Activated CD8-positive, alpha-beta memory T cell treated with anti-CD3 and anti-CD28 coated beads, Interleukin-2, amount 10 ng/mL, durations not matched to agents 7 days and 5 days (primary cell): Measurements from ENCODE around the gene HUNK. TPM values are rescaled to one million over a fixed set of nuclear protein-coding genes. Genes with fewer than 3 reads are reported as not detected.
"Not testable (repeated sequence)": the region's sequence is repeated elsewhere in the genome, so short reads cannot be mapped to it uniquely, and the experiment has no call there.

Experiments used
- ATAC-seq: fragments of 150-1000 bp; cut with Tn5 transposase; one replicate; pipeline ENCODE4 v1.10.0; 2021; ENCODE audit warnings: moderate library complexity
- CTCF ChIA-PET: fragments of 350-600 bp; sonication (Branson Sonifier 250); formaldehyde crosslinking; loops from one replicate; lab custom pipeline; 2021; ENCODE audit warnings: antibody characterized with exemption; lab: Charles Lee
- DNase-seq: peaks from one replicate; pipeline ENCODE4 v3.0.0-alpha.2; 2020
- H3K27ac Mint-ChIP-seq: one replicate; pipeline ENCODE4 v1.8.0; 2021; ENCODE audit warnings: mild to moderate bottlenecking, mixed read lengths
- H3K27me3 Mint-ChIP-seq: one replicate; pipeline ENCODE4 v1.8.0; 2021; ENCODE audit warnings: mixed read lengths
- H3K36me3 Mint-ChIP-seq: one replicate; pipeline ENCODE4 v1.8.0; 2021; ENCODE audit warnings: mild to moderate bottlenecking, mixed read lengths
- H3K4me1 Mint-ChIP-seq: one replicate; pipeline ENCODE4 v1.8.0; 2021; ENCODE audit warnings: mixed read lengths
- H3K4me3 Mint-ChIP-seq: one replicate; pipeline ENCODE4 v1.8.0; 2021; ENCODE audit warnings: mild to moderate bottlenecking, moderate library complexity, mixed read lengths
- H3K9me3 Mint-ChIP-seq: one replicate; pipeline ENCODE4 v1.8.0; 2022; ENCODE audit warnings: low read depth, mixed read lengths
- total RNA-seq, 2 experiments: library from RNA; stranded (reverse); gene quantifications; one replicate each; pipeline ENCODE4 v1.2.3, GENCODE V29; 2021

HUNK gene
- total RNA-seq, 2 experiments from 2014 or later, result 0.28 TPM; not detected in 1

- H3K4me3 Mint-ChIP-seq, result no peak overlapping the region
- no peaks in the 10 kb centered on the region for H3K4me1 Mint-ChIP-seq
- CTCF ChIA-PET, result interaction anchor here (0.7 kb wide), 1 partner anchor 746 kb away, joined by 3 read pairs; no protein-coding TSS in a partner anchor
- no peak overlapping the region for H3K27ac Mint-ChIP-seq
- H3K9me3 Mint-ChIP-seq, result no peaks in the 10 kb centered on the region
- no peaks in the 10 kb centered on the region for H3K36me3 Mint-ChIP-seq
- no peak for DNase-seq
- peaks cover 4% of the 10 kb centered on the region for H3K27me3 Mint-ChIP-seq
- ATAC-seq, result no peak
Observed at GRCh38 chr21:31855180-31855579, 17.6 kb upstream of the HUNK start.

DNA sequence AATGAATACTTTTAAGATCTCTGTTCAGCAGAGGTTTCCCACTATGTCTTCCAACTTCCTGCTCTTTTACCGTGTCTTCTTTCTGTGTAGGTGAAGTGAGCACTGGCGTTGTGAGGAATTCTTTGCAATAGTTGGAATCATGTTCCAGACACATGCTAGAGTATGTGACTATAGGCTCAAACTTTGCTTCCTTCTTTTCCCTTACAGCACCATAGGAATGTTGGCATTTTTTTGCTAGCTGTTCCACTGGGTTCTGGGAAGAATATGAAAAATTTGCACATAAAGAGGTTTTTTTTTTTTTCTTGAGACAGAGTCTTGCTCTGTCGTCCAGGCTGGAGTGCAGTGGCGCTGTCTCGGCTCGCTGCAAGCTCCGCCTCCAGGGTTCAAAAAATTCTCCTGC is 15.7 kb upstream of the HUNK start:
- no peaks in the 10 kb centered on the region for H3K36me3 Mint-ChIP-seq
- H3K27me3 Mint-ChIP-seq, result peaks cover 7% of the 10 kb centered on the region
- DNase-seq (no peak), ATAC-seq (no peak)
- H3K27ac Mint-ChIP-seq, result no peak overlapping the region
- CTCF ChIA-PET, result no interaction called here
- no peak overlapping the region for H3K4me3 Mint-ChIP-seq
- no peaks in the 10 kb centered on the region for H3K4me1 Mint-ChIP-seq
- no peaks in the 10 kb centered on the region for H3K9me3 Mint-ChIP-seq

DNA sequence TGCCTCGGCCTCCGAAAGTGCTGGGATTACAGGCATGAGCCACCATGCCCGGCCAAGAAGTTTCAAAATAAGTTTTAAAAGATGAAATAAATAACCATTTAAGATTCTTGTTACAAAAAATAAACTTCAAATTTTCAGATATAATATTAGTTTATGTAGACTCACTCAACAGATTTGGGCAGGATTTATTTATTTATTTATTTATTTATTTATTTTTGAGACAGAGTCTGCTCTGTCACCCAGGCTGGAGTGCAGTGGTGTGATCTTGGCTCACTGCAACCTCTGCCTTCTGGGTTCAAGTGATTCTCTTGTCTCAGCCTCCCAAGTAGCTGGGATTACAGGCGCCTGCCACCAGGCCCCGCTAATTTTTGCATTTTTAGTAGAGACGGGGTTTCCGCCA is 15.2 kb upstream of the HUNK start:
- CTCF ChIA-PET, H3K27ac Mint-ChIP-seq, H3K9me3 Mint-ChIP-seq, H3K36me3 Mint-ChIP-seq, H3K4me1 Mint-ChIP-seq, DNase-seq, H3K27me3 Mint-ChIP-seq, H3K4me3 Mint-ChIP-seq, ATAC-seq: not testable (repeated sequence)

GRCh38 chr21:31860851-31861250 is 12.0 kb upstream of the HUNK start:
- ATAC-seq, result no peak
- no peak for DNase-seq
- Mint-ChIP-seq H3K27ac (no peak overlapping the region), H3K4me3 (no peak overlapping the region), H3K36me3 (no peaks in the 10 kb centered on the region), H3K9me3 (no peaks in the 10 kb centered on the region), H3K4me1 (no peaks in the 10 kb centered on the region), H3K27me3 (peaks cover 7% of the 10 kb centered on the region)
- CTCF ChIA-PET, result interaction anchor here (1.1 kb wide), 1 partner anchor 397 kb away, joined by 3 read pairs; no protein-coding TSS in a partner anchor

- H3K27ac Mint-ChIP-seq, result no peak overlapping the region
- peaks cover 7% of the 10 kb centered on the region for H3K27me3 Mint-ChIP-seq
Observed at GRCh38 chr21:31862078-31862477, 10.7 kb upstream of the HUNK start.

DNA sequence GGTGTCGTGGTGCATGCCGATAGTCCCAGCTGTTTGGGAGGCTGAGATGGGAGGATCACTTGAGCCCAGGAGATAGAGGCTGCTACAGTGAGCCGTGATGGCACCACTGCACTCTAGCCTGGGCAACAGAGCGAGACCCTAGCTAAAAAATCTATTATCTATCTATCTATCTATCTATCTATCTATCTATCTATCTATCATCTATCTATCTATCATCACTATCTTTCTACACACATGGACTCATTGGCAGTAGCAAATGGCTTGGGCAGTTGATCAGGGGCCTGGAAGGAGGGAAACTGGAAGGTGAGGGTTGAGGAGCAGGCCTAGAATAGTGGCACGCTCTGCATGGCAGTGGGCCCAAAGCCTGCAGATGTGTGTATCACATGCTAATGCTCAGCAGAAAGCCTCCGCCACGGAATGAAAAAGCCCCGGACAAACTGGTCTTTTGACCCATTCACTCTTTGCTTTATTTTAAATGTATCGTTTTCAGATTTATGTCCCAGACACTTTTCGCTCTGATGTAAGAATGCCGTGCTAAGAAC is 7.3 kb upstream of the HUNK start:
- no peak overlapping the region for H3K27ac Mint-ChIP-seq
- no peaks in the 10 kb centered on the region for H3K9me3 Mint-ChIP-seq
- ATAC-seq (no peak), DNase-seq (no peak)
- CTCF ChIA-PET, result interaction anchor here (1.0 to 2.0 kb wide), 3 partner anchors 20 to 736 kb away, joined by 3 to 6 read pairs (median 5); no protein-coding TSS in a partner anchor
- peaks cover 18% of the 10 kb centered on the region for H3K27me3 Mint-ChIP-seq
- no peak overlapping the region for H3K4me3 Mint-ChIP-seq
- no peaks in the 10 kb centered on the region for H3K4me1 Mint-ChIP-seq
- no peaks in the 10 kb centered on the region for H3K36me3 Mint-ChIP-seq

More at GRCh38 chr21:31862078-31862477, 10.7 kb upstream of the HUNK start:
- no peak for DNase-seq
- no peak overlapping the region for H3K4me3 Mint-ChIP-seq
- H3K9me3 Mint-ChIP-seq, result no peaks in the 10 kb centered on the region
- ATAC-seq, result no peak
- H3K4me1 Mint-ChIP-seq, result no peaks in the 10 kb centered on the region
- no peaks in the 10 kb centered on the region for H3K36me3 Mint-ChIP-seq
- CTCF ChIA-PET, result no interaction called here

DNA sequence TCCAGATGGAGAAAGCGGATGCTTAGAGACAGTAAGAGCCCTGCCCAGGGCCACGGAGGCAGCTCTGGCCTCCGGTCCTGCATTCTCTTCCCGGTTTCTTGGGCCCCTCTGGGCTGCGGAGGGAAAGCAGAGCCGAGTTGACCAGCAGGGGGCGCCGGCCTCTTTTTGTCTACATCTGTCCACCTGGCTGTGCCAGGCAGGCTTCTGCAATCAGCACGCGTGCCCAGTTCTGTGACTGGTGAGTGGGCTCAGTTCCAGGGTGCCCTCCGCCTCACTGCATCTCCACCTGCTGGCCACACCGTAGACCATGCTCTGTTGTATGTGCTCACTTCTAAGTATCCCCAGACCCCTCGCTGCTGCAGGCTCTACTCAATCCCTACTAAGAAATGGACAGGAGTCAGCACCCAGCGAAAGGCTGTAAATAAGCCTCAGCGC is 6.7 kb upstream of the HUNK start:
- no peaks in the 10 kb centered on the region for H3K9me3 Mint-ChIP-seq
- no peak overlapping the region for H3K4me3 Mint-ChIP-seq
- H3K27me3 Mint-ChIP-seq, result peaks cover 20% of the 10 kb centered on the region

GRCh38 chr21:31869750-31870149 is 3.1 kb upstream of the HUNK start:
- H3K4me3 Mint-ChIP-seq, result no peak overlapping the region
- no peaks in the 10 kb centered on the region for H3K9me3 Mint-ChIP-seq
- H3K36me3 Mint-ChIP-seq, result no peaks in the 10 kb centered on the region
- no peak for DNase-seq
- no peak overlapping the region for H3K27ac Mint-ChIP-seq
- CTCF ChIA-PET, result no interaction called here
- H3K27me3 Mint-ChIP-seq, result peaks cover 37% of the 10 kb centered on the region
- H3K4me1 Mint-ChIP-seq, result peaks cover 8% of the 10 kb centered on the region
- ATAC-seq, result no peak

More for the DNA sequence above, 6.7 kb upstream of the HUNK start:
- peak; percentile 71 for ATAC-seq
- Mint-ChIP-seq H3K27ac (no peak overlapping the region), H3K4me1 (no peaks in the 10 kb centered on the region), H3K36me3 (no peaks in the 10 kb centered on the region)
- CTCF ChIA-PET, result interaction anchor here (1.0 to 2.0 kb wide), 3 partner anchors 20 to 735 kb away, joined by 3 to 6 read pairs (median 5); no protein-coding TSS in a partner anchor
- DNase-seq, result peak; percentile 72

GRCh38 chr21:31870472-31871193 is 2.2 kb upstream of the HUNK start:
- CTCF ChIA-PET, result interaction anchor here (3.2 kb wide), 1 partner anchor 387 kb away, joined by 9 read pairs; no protein-coding TSS in a partner anchor
- ATAC-seq, result no peak
- H3K27ac Mint-ChIP-seq, result no peak overlapping the region
- peaks cover 45% of the 10 kb centered on the region for H3K27me3 Mint-ChIP-seq
- H3K4me1 Mint-ChIP-seq, result peaks cover 8% of the 10 kb centered on the region
- no peak overlapping the region for H3K4me3 Mint-ChIP-seq
- no peaks in the 10 kb centered on the region for H3K36me3 Mint-ChIP-seq
- no peaks in the 10 kb centered on the region for H3K9me3 Mint-ChIP-seq
- no peak for DNase-seq

- not testable (repeated sequence) for H3K27ac Mint-ChIP-seq, H3K4me3 Mint-ChIP-seq, DNase-seq, ATAC-seq, H3K4me1 Mint-ChIP-seq, H3K9me3 Mint-ChIP-seq, H3K36me3 Mint-ChIP-seq
- CTCF ChIA-PET, result interaction anchor here (3.2 kb wide), 1 partner anchor 386 kb away, joined by 9 read pairs; no protein-coding TSS in a partner anchor
- H3K27me3 Mint-ChIP-seq, result peaks cover 52% of the 10 kb centered on the region
Observed at GRCh38 chr21:31871371-31871770, 1.4 kb upstream of the HUNK start.

DNA sequence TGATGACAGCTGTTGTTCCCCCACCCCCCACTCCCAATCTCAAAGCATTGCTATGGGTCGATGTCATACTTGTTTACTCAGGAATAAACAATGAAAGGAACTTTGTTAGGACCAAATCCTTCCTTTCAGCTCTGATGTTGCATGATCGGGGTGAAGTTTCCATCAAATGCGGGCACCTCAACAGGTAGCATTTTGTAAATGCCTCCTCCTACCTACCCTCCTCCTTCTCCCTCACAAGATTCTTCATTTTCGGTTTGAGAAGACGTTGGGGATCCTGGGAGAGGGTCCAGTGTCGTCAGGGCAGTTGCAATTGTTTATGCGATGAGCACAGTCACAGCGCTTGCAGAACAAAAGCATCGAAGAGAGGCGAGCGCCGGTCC is 758 bp upstream of the HUNK start:
- CTCF ChIA-PET, result interaction anchor here (3.2 kb wide), 1 partner anchor 386 kb away, joined by 9 read pairs; no protein-coding TSS in a partner anchor
- Mint-ChIP-seq H3K27ac (no peak overlapping the region), H3K4me3 (peak overlapping the region; percentile 49), H3K4me1 (peaks cover 8% of the 10 kb centered on the region), H3K36me3 (no peaks in the 10 kb centered on the region), H3K9me3 (no peaks in the 10 kb centered on the region), H3K27me3 (peaks cover 52% of the 10 kb centered on the region)
- DNase-seq (no peak), ATAC-seq (no peak)

DNA sequence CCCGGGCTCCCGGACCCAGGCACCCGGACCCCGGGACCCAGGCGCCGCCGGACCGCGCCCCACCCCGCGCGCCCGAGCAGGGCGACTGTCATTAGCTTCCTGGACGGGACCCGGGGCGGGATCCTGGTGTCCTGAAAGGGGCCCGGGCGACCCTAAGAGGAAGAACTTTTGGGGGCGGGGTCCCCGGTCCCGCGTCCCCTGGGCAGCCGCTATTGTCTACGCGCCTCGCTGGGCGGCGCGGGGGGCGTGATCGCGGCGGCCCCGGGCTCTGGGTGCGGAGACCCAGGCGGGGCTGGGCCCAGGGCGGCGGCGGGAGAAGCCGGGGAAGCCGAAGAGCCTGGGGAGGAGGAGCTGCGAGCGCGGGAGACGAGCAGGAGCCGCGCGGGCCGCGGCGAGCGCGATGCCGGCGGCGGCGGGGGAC is 465 bp downstream of the HUNK start:
- Mint-ChIP-seq H3K27me3 (peaks cover 58% of the 10 kb centered on the region), H3K27ac (no peak overlapping the region), H3K4me1 (peaks cover 8% of the 10 kb centered on the region), H3K9me3 (no peaks in the 10 kb centered on the region), H3K4me3 (no peak overlapping the region), H3K36me3 (no peaks in the 10 kb centered on the region)
- CTCF ChIA-PET, result interaction anchor here (0.9 to 3.2 kb wide), 2 partner anchors 27 to 385 kb away, joined by 3 to 9 read pairs; no protein-coding TSS in a partner anchor
- ATAC-seq, result peak; percentile 27
- no peak for DNase-seq

DNA sequence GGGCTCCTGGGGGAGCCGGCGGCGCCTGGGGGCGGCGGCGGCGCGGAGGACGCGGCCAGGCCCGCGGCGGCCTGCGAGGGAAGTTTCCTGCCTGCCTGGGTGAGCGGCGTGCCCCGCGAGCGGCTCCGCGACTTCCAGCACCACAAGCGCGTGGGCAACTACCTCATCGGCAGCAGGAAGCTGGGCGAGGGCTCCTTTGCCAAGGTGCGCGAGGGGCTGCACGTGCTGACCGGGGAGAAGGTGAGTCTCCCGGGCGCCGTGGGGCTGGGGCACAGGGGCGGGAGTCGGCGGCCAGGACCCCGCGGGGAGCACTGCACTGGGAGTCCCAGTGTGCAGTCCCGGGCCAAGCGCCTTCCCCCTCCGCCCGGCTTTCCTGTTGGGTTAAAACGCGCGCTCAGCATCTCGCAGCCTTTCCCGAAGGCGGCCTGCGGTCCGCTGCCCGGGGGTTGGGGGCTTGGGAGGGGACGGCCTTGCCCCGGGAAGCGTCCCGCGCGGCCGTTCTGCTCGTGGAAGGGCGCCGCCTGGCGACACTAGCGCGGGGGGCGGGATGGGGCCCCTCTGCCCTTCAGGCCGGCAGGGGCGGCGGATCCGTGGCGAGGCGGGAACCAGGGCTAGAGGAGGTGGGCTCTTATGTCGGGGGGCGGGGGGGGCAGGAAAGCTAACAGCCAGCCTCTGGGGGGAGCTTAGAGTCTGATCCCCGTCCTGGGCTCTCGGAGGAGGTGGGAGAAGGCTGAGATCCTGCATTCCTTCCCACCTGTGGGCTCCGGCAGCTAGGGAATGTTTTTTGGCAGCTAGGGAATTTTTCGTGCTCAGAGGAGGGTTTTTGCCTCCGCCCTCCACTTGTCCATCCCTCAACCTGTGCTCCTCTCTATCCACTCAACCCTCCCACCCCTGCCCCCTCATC is 1.1 kb downstream of the HUNK start:
- DNase-seq (peak; percentile 47), ATAC-seq (peak; percentile 63)
- Mint-ChIP-seq H3K27me3 (peaks cover 62% of the 10 kb centered on the region), H3K4me3 (no peak overlapping the region), H3K27ac (no peak overlapping the region), H3K36me3 (no peaks in the 10 kb centered on the region), H3K9me3 (no peaks in the 10 kb centered on the region), H3K4me1 (peaks cover 8% of the 10 kb centered on the region)
- CTCF ChIA-PET, result interaction anchor here (0.9 to 3.2 kb wide), 2 partner anchors 26 to 384 kb away, joined by 3 to 9 read pairs; no protein-coding TSS in a partner anchor
